Measurements from ENCODE around the gene MTHFD2. TPM values are rescaled to one million over a fixed set of nuclear protein-coding genes. Genes with fewer than 3 reads are reported as not detected.

Gene MTHFD2
- total RNA-seq, 2 donors from 2014 or later = 30.8 to 47.5 TPM

DNA sequence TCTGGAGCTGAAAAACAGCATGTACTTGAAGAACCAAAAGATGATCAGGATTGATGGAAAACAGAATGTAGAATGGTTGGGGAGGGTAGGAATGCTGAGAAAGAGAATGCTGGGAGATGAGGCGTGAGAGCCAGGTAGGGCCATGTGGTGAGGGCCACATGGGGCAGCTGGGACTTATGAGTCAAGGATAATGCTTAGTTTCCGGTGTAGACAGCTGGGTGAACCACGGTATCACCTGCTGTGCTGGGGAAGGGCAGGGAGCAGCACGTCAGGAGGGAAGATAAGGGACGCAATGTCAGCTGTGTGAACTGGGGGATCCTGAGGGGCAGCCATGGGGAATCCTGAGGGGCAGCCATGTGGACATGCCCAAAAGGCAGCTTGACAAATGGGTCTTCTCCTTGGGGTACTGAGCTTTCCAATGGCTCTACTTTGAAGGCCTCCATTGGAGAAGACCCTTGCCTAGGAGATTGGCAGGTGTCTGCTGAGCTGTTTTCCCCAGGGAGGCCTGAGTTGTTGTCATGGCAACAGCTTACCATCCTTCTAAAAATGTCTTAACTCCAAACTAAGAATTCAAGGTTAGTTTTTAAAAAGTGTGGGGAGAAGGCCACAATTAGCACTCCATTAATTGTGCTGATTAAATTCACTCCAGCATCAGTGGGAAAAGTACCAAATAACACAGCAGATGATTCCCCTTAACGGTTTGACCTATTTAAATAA, 51.1 kb downstream of the MTHFD2 start:
- no peaks in the 10 kb centered on the region for H3K9me3 ChIP-seq (ENCODE audit: control insufficient read depth, low read length, poor library complexity, severe bottlenecking)

DNA sequence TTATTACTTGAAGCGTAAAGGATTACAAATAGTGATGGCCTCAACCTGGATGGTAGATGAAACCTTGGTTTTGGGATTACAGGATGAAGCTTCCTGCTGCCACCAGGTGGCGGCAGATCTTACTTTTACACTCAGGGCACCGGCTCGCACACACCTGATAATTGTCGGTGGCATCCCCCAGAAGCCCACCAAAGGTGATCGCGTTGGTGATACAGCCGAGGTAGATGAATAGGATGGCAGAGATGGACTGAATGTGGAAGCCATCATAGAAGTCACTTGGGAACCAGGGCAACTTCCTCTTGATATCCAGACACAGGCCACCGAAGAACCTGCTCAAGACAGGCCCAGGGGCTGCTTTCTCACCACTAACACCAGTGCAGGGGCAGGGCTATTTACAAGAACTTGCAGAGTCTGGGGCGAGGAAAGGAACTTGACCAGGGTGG, 51.8 kb downstream of the MTHFD2 start:
- Mint-ChIP-seq H3K36me3 (ENCODE audit: low read depth) (peaks cover 9% of the 10 kb centered on the region), H3K27ac (peak overlapping the region; percentile 37), H3K4me1 (peaks cover 14% of the 10 kb centered on the region), H3K27me3 (no peaks in the 10 kb centered on the region), H3K4me3 (no peak overlapping the region)
- ATAC-seq (peak; percentile 68), DNase-seq (peak; percentile 27 to 48 (median 38))
- H3K9me3 ChIP-seq (ENCODE audit: control insufficient read depth, low read length, poor library complexity, severe bottlenecking) = no peaks in the 10 kb centered on the region

More for the DNA sequence above, 51.1 kb downstream of the MTHFD2 start:
- Mint-ChIP-seq H3K4me3 (no peak overlapping the region), H3K27ac (no peak overlapping the region), H3K36me3 (ENCODE audit: low read depth) (peaks cover 8% of the 10 kb centered on the region), H3K27me3 (no peaks in the 10 kb centered on the region), H3K4me1 (peaks cover 14% of the 10 kb centered on the region)
- DNase-seq (no peak), ATAC-seq (no peak)

- Mint-ChIP-seq H3K27ac (no peak overlapping the region), H3K4me1 (peaks cover 14% of the 10 kb centered on the region), H3K4me3 (no peak overlapping the region), H3K36me3 (ENCODE audit: low read depth) (peaks cover 9% of the 10 kb centered on the region), H3K27me3 (no peaks in the 10 kb centered on the region)
- ATAC-seq = no peak
- DNase-seq = no peak
- H3K9me3 ChIP-seq (ENCODE audit: control insufficient read depth, low read length, poor library complexity, severe bottlenecking) = no peaks in the 10 kb centered on the region
These were observed 53.6 kb downstream of the MTHFD2 start for GRCh38 chr2:74252036-74252435.

- Mint-ChIP-seq H3K4me1 (peaks cover 14% of the 10 kb centered on the region), H3K27me3 (no peaks in the 10 kb centered on the region), H3K4me3 (no peak overlapping the region), H3K36me3 (ENCODE audit: low read depth) (peaks cover 9% of the 10 kb centered on the region), H3K27ac (no peak overlapping the region)
- ATAC-seq (no peak), DNase-seq (no peak)
- no peaks in the 10 kb centered on the region for H3K9me3 ChIP-seq (ENCODE audit: control insufficient read depth, low read length, poor library complexity, severe bottlenecking)
These were observed 54.4 kb downstream of the MTHFD2 start for GRCh38 chr2:74252862-74253261.

DNA sequence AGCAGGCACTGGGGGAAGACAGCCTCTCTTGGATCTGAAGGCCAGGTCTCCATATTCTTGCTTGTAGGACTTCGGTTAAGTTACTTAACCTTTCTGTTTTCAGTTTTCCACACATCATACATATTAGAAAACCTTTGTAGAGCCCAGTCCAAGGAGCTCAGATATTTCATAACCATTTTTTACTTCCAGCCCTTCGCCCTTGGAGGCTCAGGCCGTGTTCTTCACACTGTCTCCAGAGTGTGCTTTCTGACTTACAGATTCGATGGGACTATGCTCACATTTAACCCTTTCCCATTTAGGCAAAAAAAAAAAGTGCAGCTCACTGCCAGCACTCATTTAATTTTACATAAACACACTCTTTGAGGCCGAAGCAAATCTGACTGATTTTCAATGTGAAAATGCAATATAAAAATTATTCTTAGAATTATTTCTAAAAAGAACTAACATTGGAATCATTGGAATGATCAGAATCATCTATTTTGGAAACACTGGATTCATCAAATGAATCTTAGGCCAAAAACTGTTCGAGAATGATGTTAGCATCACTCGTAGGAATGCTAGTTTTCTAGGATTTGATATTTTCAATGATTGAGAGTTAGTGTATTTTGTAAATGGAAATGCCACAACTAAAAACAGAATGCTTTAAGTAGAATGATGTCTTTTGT, 55.0 kb downstream of the MTHFD2 start:
- H3K36me3 Mint-ChIP-seq (ENCODE audit: low read depth) = peaks cover 9% of the 10 kb centered on the region
- peaks cover 14% of the 10 kb centered on the region for H3K4me1 Mint-ChIP-seq
- ATAC-seq (no peak), DNase-seq (no peak)
- H3K4me3 Mint-ChIP-seq = no peak overlapping the region
- no peak overlapping the region for H3K27ac Mint-ChIP-seq
- H3K9me3 ChIP-seq (ENCODE audit: control insufficient read depth, low read length, poor library complexity, severe bottlenecking) = no peaks in the 10 kb centered on the region
- H3K27me3 Mint-ChIP-seq = no peaks in the 10 kb centered on the region

DNA sequence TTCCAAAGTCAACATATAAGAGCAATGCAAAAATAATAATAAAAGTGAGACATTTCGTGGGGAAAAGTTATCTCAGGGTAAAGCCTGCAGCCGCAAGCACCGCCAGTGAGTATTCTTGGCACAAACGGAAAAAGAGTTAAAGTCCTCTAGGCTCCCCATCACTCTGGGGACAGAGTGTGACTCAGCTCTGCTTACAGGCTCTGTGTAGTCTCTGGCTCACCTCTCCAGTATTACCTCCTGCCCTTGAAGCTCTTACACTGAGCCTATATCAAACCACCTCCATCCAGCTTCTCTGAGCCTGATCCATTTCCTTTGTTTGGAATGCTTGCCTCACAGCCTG, 55.5 kb downstream of the MTHFD2 start:
- no peak overlapping the region for H3K27ac Mint-ChIP-seq

DNA sequence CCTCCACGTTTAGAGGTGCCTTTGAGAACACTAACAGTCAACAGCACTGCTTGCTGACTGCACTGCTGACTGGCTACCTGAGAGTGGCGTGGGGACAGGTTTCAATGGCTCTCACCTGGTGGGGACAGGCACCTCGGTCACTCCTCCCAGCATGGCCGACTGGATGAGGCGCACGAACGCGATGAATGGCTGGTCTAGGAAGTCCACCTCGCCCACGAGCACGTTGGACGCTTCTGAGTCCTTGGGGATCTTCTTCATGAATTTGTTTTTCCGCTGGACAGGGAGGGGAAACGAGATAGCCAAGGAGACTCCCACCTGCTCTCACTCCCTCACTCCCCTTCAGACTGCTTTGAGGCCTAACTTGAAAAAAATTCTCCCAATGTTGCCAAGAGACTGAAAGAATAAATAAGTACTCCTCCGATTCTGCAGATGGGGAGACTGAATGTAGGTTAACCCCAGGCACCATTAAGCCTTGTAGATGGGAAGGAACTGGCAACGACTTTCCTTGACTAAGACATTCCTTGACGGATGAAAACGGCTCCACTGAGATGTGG, 57.3 kb downstream of the MTHFD2 start:
- Mint-ChIP-seq H3K4me1 (peaks cover 7% of the 10 kb centered on the region), H3K4me3 (no peak overlapping the region), H3K27me3 (no peaks in the 10 kb centered on the region), H3K27ac (no peak overlapping the region), H3K36me3 (ENCODE audit: low read depth) (peaks cover 5% of the 10 kb centered on the region)
- no peak for ATAC-seq
- no peak for DNase-seq
- no peaks in the 10 kb centered on the region for H3K9me3 ChIP-seq (ENCODE audit: control insufficient read depth, low read length, poor library complexity, severe bottlenecking)

More for the DNA sequence above, 55.5 kb downstream of the MTHFD2 start:
- no peaks in the 10 kb centered on the region for H3K9me3 ChIP-seq (ENCODE audit: control insufficient read depth, low read length, poor library complexity, severe bottlenecking)
- Mint-ChIP-seq H3K27me3 (no peaks in the 10 kb centered on the region), H3K36me3 (ENCODE audit: low read depth) (peaks cover 9% of the 10 kb centered on the region), H3K4me3 (no peak overlapping the region), H3K4me1 (peaks cover 14% of the 10 kb centered on the region)
- DNase-seq (no peak), ATAC-seq (no peak)

GRCh38 chr2:74259191-74259590, 60.8 kb downstream of the MTHFD2 start:
- no peaks in the 10 kb centered on the region for H3K27me3 Mint-ChIP-seq
- peaks cover 7% of the 10 kb centered on the region for H3K36me3 Mint-ChIP-seq (ENCODE audit: low read depth)
- no peaks in the 10 kb centered on the region for H3K9me3 ChIP-seq (ENCODE audit: control insufficient read depth, low read length, poor library complexity, severe bottlenecking)
- ATAC-seq (no peak), DNase-seq (no peak)
- H3K4me1 Mint-ChIP-seq = peaks cover 7% of the 10 kb centered on the region
- H3K4me3 Mint-ChIP-seq = no peak overlapping the region
- no peak overlapping the region for H3K27ac Mint-ChIP-seq

DNA sequence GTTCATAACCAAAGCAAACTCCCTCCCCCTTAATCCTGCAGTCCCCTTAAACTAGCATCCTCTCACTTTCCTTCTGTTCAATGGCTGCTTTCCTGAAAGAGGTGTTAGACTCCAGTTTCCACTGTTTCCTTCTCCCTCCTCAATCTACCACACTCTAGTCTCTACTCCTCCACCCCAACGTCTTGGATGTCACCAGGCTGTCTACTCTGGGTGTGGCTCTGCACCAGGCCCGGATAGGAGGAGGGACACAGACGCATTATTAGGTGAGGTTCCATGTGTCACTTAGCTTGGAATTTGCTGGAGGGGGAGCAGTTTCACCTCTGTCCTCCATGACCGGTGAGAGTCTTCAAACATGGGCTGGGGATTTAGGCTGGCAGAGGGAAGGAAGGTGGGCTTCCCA, 61.3 kb downstream of the MTHFD2 start:
- ATAC-seq (no peak), DNase-seq (no peak)
- no peaks in the 10 kb centered on the region for H3K27me3 Mint-ChIP-seq
- H3K4me3 Mint-ChIP-seq = no peak overlapping the region
- H3K4me1 Mint-ChIP-seq = peaks cover 2% of the 10 kb centered on the region
- no peaks in the 10 kb centered on the region for H3K9me3 ChIP-seq (ENCODE audit: control insufficient read depth, low read length, poor library complexity, severe bottlenecking)
- H3K27ac Mint-ChIP-seq = no peak overlapping the region
- peaks cover 3% of the 10 kb centered on the region for H3K36me3 Mint-ChIP-seq (ENCODE audit: low read depth)

GRCh38 chr2:74260495-74260894, 62.1 kb downstream of the MTHFD2 start:
- H3K27ac Mint-ChIP-seq = peak overlapping the region; percentile 59
- H3K4me3 Mint-ChIP-seq = no peak overlapping the region
- ATAC-seq = no peak
- H3K9me3 ChIP-seq (ENCODE audit: control insufficient read depth, low read length, poor library complexity, severe bottlenecking) = no peaks in the 10 kb centered on the region
- no peaks in the 10 kb centered on the region for H3K27me3 Mint-ChIP-seq
- H3K4me1 Mint-ChIP-seq = peaks cover 2% of the 10 kb centered on the region
- no peak for DNase-seq
- peaks cover 3% of the 10 kb centered on the region for H3K36me3 Mint-ChIP-seq (ENCODE audit: low read depth)

DNA sequence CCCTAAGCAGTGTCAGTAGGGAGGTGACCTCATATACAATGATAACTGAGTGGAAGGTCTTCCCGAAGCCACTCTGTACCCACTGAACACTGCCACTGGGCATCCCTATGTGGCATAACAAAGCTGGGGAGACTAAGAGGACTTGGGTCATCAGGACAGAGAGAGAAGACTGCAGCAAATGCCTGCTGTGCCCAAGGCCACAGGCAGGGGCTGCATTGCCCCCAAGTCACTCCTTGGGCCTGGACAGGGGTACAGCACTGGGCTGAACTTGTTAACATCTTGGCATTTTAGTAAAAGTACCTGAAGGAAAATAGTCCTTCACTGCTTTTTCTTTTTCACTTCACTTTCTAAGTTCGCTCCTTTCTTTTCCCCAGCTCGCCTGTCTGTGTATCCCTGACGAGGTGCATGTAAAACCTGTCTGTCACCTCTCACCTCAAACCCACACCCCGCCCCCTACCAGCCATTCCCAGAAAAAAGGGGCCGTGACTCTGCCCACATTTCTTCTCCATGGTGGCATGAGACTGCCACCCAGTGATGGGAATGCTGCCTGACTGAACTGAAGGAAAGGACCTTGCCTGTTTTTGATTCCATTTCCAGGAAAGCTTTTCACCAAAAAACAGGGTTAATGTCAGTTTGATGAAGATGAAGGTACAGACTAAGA, 62.9 kb downstream of the MTHFD2 start:
- Mint-ChIP-seq H3K36me3 (ENCODE audit: low read depth) (peaks cover 3% of the 10 kb centered on the region), H3K4me3 (no peak overlapping the region), H3K27me3 (no peaks in the 10 kb centered on the region), H3K4me1 (peaks cover 5% of the 10 kb centered on the region), H3K27ac (no peak overlapping the region)
- no peak for DNase-seq
- no peak for ATAC-seq
- no peaks in the 10 kb centered on the region for H3K9me3 ChIP-seq (ENCODE audit: control insufficient read depth, low read length, poor library complexity, severe bottlenecking)

DNA sequence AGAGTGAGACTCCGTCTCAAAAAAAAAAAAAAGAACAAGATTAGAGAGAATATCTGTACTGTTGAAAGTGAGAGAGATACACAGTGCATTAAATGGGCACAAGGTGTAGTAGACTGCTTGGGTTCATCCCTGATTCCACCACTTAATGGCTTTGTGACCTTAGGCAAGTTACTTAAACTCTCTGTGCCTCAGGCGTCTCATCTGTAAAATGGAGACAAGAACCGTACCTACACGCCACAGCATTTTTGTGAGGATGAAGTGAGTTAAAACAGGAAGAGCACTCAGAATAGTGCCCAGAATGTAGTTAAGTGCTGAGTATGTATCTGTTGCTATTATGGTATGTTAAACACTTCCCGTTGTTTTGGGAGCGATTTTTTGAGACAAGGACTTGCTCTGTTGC, 64.3 kb downstream of the MTHFD2 start:
- DNase-seq = no peak
- Mint-ChIP-seq H3K36me3 (ENCODE audit: low read depth) (peaks cover 3% of the 10 kb centered on the region), H3K27ac (no peak overlapping the region)

GRCh38 chr2:74264281-74264680, 65.9 kb downstream of the MTHFD2 start:
- Mint-ChIP-seq H3K27me3 (no peaks in the 10 kb centered on the region), H3K4me3 (no peak overlapping the region), H3K36me3 (ENCODE audit: low read depth) (peaks cover 6% of the 10 kb centered on the region), H3K27ac (no peak overlapping the region), H3K4me1 (peaks cover 15% of the 10 kb centered on the region)
- ATAC-seq (no peak), DNase-seq (no peak)
- no peaks in the 10 kb centered on the region for H3K9me3 ChIP-seq (ENCODE audit: control insufficient read depth, low read length, poor library complexity, severe bottlenecking)

More for the DNA sequence above, 64.3 kb downstream of the MTHFD2 start:
- Mint-ChIP-seq H3K4me3 (no peak overlapping the region), H3K27me3 (no peaks in the 10 kb centered on the region), H3K4me1 (peaks cover 12% of the 10 kb centered on the region)
- no peaks in the 10 kb centered on the region for H3K9me3 ChIP-seq (ENCODE audit: control insufficient read depth, low read length, poor library complexity, severe bottlenecking)
- no peak for ATAC-seq

Measured in T-helper 17 cell (primary cell).